Heart left ventricle (tissue), 13 donors: Measurements from ENCODE around the gene STRADA.

Source experiments
- POLR2A ChIP-seq, 2 donors: fragments of 450-650 bp; IDR thresholded peaks; one replicate each; pipeline ENCODE4 v1.6.1; 2017; ENCODE audit warnings: antibody characterized with exemption in 2 of 2, mild to moderate bottlenecking in 2 of 2, moderate library complexity in 2 of 2
- TF ChIP-seq, protein P1 (sequence below), 12 donors: fragments of 200-600 bp; sonication (generic) in 4 of 12; IDR thresholded peaks; one replicate each; pipeline versions ENCODE4 v1.5.0 to v1.8.0; 2018 to 2022; ENCODE audit warnings: antibody characterized with exemption in 12 of 12, mild to moderate bottlenecking in 5 of 12
- donor health status: ischemic (EF 13 %, LVEDD 7.1; RV severe dilation, severe dysfunction).
- donor health status: DM: no; HTN: yes; CAD: no.
- donor health status: DM: no; HTN: no; CAD: no.
- donor health status: ischemic (EF 25% LVEDD 6.9; RV normal size, moderate dysfunction).
- donor health status: ischemic (EF 25% LVEDD 5.7; RV mildly dilated, moderate dysfunction).
- donor health status: ischemic (EF 35%, LVEDD 5.7; RV mildly dilated, moderate dysfunction).
- donor health status: nonischemic (EF 11% LVEDD 7.7; RV severe dilation, severe dysfunction).
- donor health status: DM: yes; HTN: yes; CAD: no.
- donor health status: PGD.
- donor health status: ischemic (EF 29% LVEDD 5.4; RV normal size, mild dysfunction).
- donor health status: nonischemic (EF 23%, LVEDD 6.1; RV moderate dilation, normal function).

DNA sequence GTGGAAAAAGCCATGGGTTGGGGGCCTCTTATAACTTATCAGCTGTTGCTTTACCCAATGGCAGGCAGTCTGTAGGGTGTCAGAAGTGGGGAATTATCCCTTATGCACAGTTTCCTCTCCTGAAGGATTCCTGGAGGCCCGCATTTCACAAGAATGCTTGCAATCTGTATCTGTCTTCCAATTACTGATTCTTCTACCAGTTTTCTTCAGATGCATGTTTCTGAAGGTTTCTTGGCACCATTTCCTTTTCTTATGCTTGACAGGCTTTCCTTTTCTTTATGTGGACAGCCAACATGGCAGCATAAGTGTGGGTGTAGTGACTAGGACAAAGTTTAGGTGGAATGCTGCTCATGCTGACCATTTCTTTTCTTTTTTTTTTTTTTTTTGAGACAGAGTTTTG lies 83.2 kb downstream of the STRADA start:
- TF ChIP-seq, protein P1, sequence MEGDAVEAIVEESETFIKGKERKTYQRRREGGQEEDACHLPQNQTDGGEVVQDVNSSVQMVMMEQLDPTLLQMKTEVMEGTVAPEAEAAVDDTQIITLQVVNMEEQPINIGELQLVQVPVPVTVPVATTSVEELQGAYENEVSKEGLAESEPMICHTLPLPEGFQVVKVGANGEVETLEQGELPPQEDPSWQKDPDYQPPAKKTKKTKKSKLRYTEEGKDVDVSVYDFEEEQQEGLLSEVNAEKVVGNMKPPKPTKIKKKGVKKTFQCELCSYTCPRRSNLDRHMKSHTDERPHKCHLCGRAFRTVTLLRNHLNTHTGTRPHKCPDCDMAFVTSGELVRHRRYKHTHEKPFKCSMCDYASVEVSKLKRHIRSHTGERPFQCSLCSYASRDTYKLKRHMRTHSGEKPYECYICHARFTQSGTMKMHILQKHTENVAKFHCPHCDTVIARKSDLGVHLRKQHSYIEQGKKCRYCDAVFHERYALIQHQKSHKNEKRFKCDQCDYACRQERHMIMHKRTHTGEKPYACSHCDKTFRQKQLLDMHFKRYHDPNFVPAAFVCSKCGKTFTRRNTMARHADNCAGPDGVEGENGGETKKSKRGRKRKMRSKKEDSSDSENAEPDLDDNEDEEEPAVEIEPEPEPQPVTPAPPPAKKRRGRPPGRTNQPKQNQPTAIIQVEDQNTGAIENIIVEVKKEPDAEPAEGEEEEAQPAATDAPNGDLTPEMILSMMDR (IDR thresholded peaks at IDR 0.05), result no peak
- TF ChIP-seq POLR2A (IDR thresholded peaks at IDR 0.05), result no peak
